DOHH2 (cell line): Measurements from ENCODE around the gene TMEM131.

Source experiments
- H3F3A ChIP-seq: fragments of 200-600 bp; sonication (generic), shearing (Covaris generic); 2 replicates; pipeline ENCODE4 v1.6.0; 2016; ENCODE audit warnings: antibody characterized with exemption, mild to moderate bottlenecking; ENCODE audit not compliant: control insufficient read depth, insufficient read depth
- H3K27ac ChIP-seq: fragments of 200-600 bp; sonication (generic); 2 replicates; pipeline ENCODE4 v1.5.1; 2014; ENCODE audit warnings: low read depth, mild to moderate bottlenecking, low read length, moderate library complexity
- H3K27me3 ChIP-seq: fragments of 200-600 bp; sonication (generic); 2 replicates; pipeline ENCODE4 v1.6.1; 2014; ENCODE audit warnings: mild to moderate bottlenecking, low read length, mixed read lengths; ENCODE audit not compliant: control insufficient read depth
- H3K36me3 ChIP-seq: fragments of 200-600 bp; sonication (generic); 2 replicates; pipeline ENCODE4 v1.6.1; 2014; ENCODE audit warnings: mild to moderate bottlenecking, low read length, moderate library complexity, mixed read lengths; ENCODE audit not compliant: control insufficient read depth
- H3K4me1 ChIP-seq: fragments of 200-600 bp; sonication (generic); 2 replicates; pipeline ENCODE4 v1.6.1; 2014; ENCODE audit warnings: mild to moderate bottlenecking, low read length, mixed read lengths; ENCODE audit not compliant: control insufficient read depth
- H3K4me2 ChIP-seq: fragments of 200-600 bp; sonication (generic); 2 replicates; pipeline ENCODE4 v1.6.0; 2014; ENCODE audit warnings: mild to moderate bottlenecking, low read length, moderate library complexity
- H3K4me3 ChIP-seq: fragments of 200-600 bp; sonication (generic); 2 replicates; pipeline ENCODE4 v1.5.1; 2014; ENCODE audit warnings: mild to moderate bottlenecking, low read length, mixed read lengths
- H3K79me2 ChIP-seq: fragments of 200-600 bp; sonication (generic); 2 replicates; pipeline ENCODE4 v1.6.1; 2014; ENCODE audit warnings: mild to moderate bottlenecking, low read length, mixed read lengths; ENCODE audit not compliant: control insufficient read depth
- H3K9me2 ChIP-seq: fragments of 200-600 bp; sonication (generic); replicated peaks from 2 replicates; pipeline ENCODE4 v1.6.1; 2014; ENCODE audit warnings: mild to moderate bottlenecking, low read length, mixed read lengths; ENCODE audit not compliant: control insufficient read depth
- H3K9me3 ChIP-seq: fragments of 200-600 bp; sonication (generic); 2 replicates; pipeline ENCODE4 v1.6.1; 2014; ENCODE audit warnings: antibody characterized with exemption, low read length, mixed read lengths; ENCODE audit not compliant: control insufficient read depth, insufficient read depth
- H4K20me1 ChIP-seq: fragments of 200-600 bp; sonication (generic); 2 replicates; pipeline ENCODE4 v1.6.0; 2014; ENCODE audit warnings: low read depth, mild to moderate bottlenecking, antibody characterized with exemption, low read length, moderate library complexity; ENCODE audit not compliant: control insufficient read depth, insufficient read depth
- CTCF ChIP-seq: fragments of 200-600 bp; sonication (generic); IDR thresholded peaks from one replicate; pipeline ENCODE4 v1.5.1; 2014; ENCODE audit warnings: antibody characterized with exemption, mild to moderate bottlenecking, low read depth, low read length; ENCODE audit not compliant: poor library complexity, severe bottlenecking
- EZH2phosphoT487 ChIP-seq: fragments of 200-600 bp; sonication (generic); IDR thresholded peaks from 2 replicates; pipeline ENCODE4 v1.6.1; 2017; ENCODE audit warnings: borderline replicate concordance, mild to moderate bottlenecking, antibody characterized with exemption, low read length, moderate library complexity, mixed read lengths

Gene TMEM131

GRCh38 chr2:98032086-98032485 is 36.3 kb upstream of the TMEM131 start:
- Histone ChIP-seq H3K9me3 (no peaks in the 10 kb centered on the region), H3K4me3 (no peak overlapping the region), H3K36me3 (no peaks in the 10 kb centered on the region), H3K4me1 (peaks cover 47% of the 10 kb centered on the region), H3K27ac (no peak overlapping the region), H4K20me1 (no peaks in the 10 kb centered on the region), H3K79me2 (no peaks in the 10 kb centered on the region), H3K9me2 (no peaks in the 10 kb centered on the region), H3F3A (peaks cover 9% of the 10 kb centered on the region), H3K4me2 (no peak overlapping the region), H3K27me3 (no peaks in the 10 kb centered on the region)
- TF ChIP-seq CTCF: no peak
- no peak for TF ChIP-seq EZH2phosphoT487

DNA sequence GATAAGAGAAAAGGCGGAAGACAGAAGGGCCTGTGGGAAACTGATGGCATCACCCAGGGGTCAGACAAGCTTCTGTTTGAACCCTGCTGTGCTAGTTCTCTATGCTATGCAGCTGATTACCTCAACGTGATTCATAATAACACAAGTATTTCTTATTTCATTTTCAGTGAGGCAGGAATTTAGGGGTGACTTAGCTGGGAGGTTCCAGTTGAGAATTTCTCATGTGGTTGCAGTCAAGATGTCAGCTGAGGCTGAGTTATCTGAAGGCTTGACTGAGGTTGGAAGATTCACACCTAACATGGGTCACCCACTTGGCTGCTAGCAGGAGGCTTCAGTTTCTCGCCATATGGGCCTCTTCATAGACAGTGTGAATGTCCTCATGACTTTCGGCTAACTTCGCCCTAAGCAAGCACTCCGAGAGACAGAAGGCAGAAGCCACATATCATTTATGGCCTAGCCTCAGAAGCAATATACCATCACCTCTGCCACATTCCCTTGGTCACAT is 34.0 kb upstream of the TMEM131 start:
- no peaks in the 10 kb centered on the region for H3K79me2 ChIP-seq
- H3K36me3 ChIP-seq: no peaks in the 10 kb centered on the region
- H3K27ac ChIP-seq: no peak overlapping the region
- no peaks in the 10 kb centered on the region for H3K27me3 ChIP-seq
- H3K4me1 ChIP-seq: peaks cover 69% of the 10 kb centered on the region
- H3K9me3 ChIP-seq: no peaks in the 10 kb centered on the region
- TF ChIP-seq EZH2phosphoT487: no peak
- TF ChIP-seq CTCF: no peak
- H3K9me2 ChIP-seq: no peaks in the 10 kb centered on the region
- H4K20me1 ChIP-seq: no peaks in the 10 kb centered on the region
- H3F3A ChIP-seq: peaks cover 19% of the 10 kb centered on the region
- no peak overlapping the region for H3K4me3 ChIP-seq
- no peak overlapping the region for H3K4me2 ChIP-seq

DNA sequence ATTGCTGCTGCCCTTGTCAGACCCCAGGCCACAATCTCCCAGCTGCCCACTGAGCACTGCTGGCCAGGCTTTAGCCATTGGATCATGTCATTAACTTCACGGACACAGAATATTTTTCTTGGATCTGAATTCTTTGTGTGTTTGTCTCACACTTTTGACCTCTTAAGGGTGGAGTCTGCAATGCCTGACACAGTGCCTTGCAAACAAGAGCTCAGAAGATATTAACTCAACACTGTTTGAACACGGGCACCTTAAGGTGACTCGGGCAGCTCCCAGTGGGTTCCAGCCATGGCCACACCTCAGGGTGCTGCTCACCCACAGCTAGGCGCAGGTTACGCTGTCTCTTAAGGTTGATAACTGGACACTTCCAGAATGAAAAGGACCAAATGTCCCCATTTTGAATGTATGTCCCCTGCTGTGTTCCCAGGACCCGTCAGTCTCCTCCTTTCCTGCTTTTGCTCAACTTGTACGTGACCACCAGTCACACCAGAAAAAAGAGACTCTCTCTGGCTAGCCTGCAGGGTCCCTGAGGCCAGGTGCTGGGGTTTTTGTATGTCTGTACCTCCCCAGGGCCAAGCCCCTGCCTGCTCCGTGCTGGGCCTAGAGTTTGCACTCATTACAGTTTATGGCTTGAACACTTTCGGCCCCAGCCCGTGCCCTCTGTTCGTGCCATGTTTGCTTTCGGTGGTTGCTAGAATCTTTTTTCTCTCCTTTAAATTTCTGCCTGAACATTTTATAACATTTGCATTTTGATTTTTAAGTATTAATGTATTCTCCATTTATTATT is 33.4 kb upstream of the TMEM131 start:
- no peaks in the 10 kb centered on the region for H4K20me1 ChIP-seq
- H3K27me3 ChIP-seq: no peaks in the 10 kb centered on the region
- H3K9me3 ChIP-seq: no peaks in the 10 kb centered on the region
- H3K79me2 ChIP-seq: no peaks in the 10 kb centered on the region
- peak overlapping the region; percentile 94 for H3K27ac ChIP-seq
- peak overlapping the region; percentile 75; the same call in 1 of the 2 replicates for H3K4me3 ChIP-seq
- no peaks in the 10 kb centered on the region for H3K36me3 ChIP-seq
- H3K9me2 ChIP-seq: no peaks in the 10 kb centered on the region
- TF ChIP-seq CTCF: no peak
- no peak for TF ChIP-seq EZH2phosphoT487
- H3F3A ChIP-seq: peaks cover 24% of the 10 kb centered on the region
- peak overlapping the region; percentile 99 for H3K4me2 ChIP-seq
- H3K4me1 ChIP-seq: peaks cover 69% of the 10 kb centered on the region
